HG02759 (cell line): ENCODE data around the gene CDH22.

Source experiments
- ATAC-seq: cut with Tn5 transposase; IDR thresholded peaks from one replicate; pipeline ENCODE4 v1.9.1; 2021; ENCODE audit warnings: mild to moderate bottlenecking, moderate library complexity; ENCODE audit not compliant: unreplicated experiment

CDH22 gene

DNA sequence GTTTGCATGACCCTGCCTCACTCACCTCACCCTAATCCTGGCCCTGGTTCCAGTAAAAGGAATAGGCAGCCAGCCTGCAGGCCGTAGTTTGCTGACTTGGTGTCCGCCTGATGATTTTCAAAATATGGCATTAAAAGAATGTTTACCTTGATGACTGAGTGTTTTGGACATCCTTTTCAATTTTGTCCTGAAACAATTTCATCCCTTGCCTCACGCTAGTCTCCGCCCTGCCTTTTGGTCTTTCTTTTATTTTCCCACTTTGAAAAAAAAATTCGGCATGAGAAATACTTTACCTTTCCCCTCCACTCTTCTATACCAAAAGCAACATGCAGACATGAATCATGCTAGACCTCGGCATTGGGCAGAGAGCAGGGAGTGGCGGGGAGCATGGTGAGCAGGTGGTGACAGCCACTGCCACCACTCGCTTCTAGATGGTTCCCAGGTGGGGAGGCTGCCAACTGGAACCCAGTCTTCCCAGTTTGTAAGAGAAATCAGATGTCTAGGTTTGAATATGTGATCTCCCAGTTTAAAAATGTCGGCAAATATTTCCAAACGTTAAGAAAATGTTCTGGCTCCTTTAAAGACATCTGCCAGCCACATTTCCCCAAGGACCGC, 180.8 kb downstream of the CDH22 start:
- ATAC-seq, result no peak

DNA sequence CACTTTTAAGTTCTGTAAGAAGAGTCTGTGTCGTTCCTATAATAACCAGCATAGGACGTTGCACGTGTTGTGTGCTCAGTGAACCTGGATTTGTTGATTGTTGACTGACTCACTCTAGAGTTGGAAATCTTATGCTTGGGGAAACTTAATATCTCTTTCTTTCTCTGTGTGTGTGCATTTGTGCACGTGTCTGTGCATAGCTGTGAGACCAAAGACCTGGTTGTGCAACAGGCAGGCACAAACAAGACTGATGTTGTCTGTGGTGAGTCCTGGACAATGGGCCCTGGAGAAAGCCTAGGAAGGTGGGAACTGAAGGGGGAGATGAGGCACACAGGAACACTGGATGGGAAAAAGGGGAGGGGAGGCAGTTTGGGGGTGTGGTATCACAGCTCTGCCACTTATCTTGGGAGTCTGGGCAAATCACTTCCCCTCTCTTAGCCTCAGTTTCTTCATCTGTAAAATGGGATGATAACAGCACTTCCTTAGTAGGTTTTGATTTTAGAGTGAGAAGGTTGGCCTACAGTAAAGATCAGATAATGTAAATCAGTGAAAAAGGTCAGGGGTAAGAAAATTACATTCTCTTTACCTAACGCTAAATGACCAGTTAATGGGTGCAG, 181.8 kb downstream of the CDH22 start:
- ATAC-seq, result no peak
